ENCODE results near the gene RBM44.
"Not testable (repeated sequence)": the region's sequence is repeated elsewhere in the genome, so short reads cannot be mapped to it uniquely, and the experiment has no call there.

RBM44 gene

GRCh38 chr2:237774811-237775553, 23.6 kb upstream of the RBM44 start:
- no peak for DNase-seq (ENCODE audit: low read depth)

GRCh38 chr2:237779521-237779920, 19.1 kb upstream of the RBM44 start:
- DNase-seq (ENCODE audit: low read depth): no peak

- no peak for DNase-seq (ENCODE audit: low read depth)
These were observed 16.4 kb upstream of the RBM44 start for GRCh38 chr2:237782181-237782580.

GRCh38 chr2:237783678-237784077, 14.9 kb upstream of the RBM44 start:
- not testable (repeated sequence) for DNase-seq (ENCODE audit: low read depth)

GRCh38 chr2:237786936-237787335, 11.6 kb upstream of the RBM44 start:
- no peak for DNase-seq (ENCODE audit: low read depth)

- DNase-seq (ENCODE audit: low read depth): no peak
These were observed 8.2 kb upstream of the RBM44 start for GRCh38 chr2:237790353-237790752.

GRCh38 chr2:237791977-237792727, 6.4 kb upstream of the RBM44 start:
- DNase-seq (ENCODE audit: low read depth): no peak

- DNase-seq (ENCODE audit: low read depth): no peak
These were observed 1.3 kb upstream of the RBM44 start for GRCh38 chr2:237797253-237797652.

GRCh38 chr2:237799060-237799428, 465 bp downstream of the RBM44 start:
- DNase-seq (ENCODE audit: low read depth): no peak

- DNase-seq (ENCODE audit: low read depth): no peak
These were observed 2.9 kb downstream of the RBM44 start for GRCh38 chr2:237801466-237801865.

- no peak for DNase-seq (ENCODE audit: low read depth)
These were observed 7.8 kb downstream of the RBM44 start for GRCh38 chr2:237806334-237806733.

- DNase-seq (ENCODE audit: low read depth): no peak
These were observed 17.1 kb downstream of the RBM44 start for GRCh38 chr2:237815637-237816036.

- DNase-seq (ENCODE audit: low read depth): no peak
These were observed 18.0 kb downstream of the RBM44 start for GRCh38 chr2:237816531-237816930.

GRCh38 chr2:237818066-237818473, 19.5 kb downstream of the RBM44 start:
- no peak for DNase-seq (ENCODE audit: low read depth)

GRCh38 chr2:237819231-237819630, 20.7 kb downstream of the RBM44 start:
- no peak for DNase-seq (ENCODE audit: low read depth)

GRCh38 chr2:237820421-237820820, 21.8 kb downstream of the RBM44 start:
- DNase-seq (ENCODE audit: low read depth): no peak

- no peak for DNase-seq (ENCODE audit: low read depth)
These were observed 25.0 kb downstream of the RBM44 start for GRCh38 chr2:237823544-237823943.

- no peak for DNase-seq (ENCODE audit: low read depth)
These were observed 25.5 kb downstream of the RBM44 start for GRCh38 chr2:237824085-237824484.

- no peak for DNase-seq (ENCODE audit: low read depth)
These were observed 28.9 kb downstream of the RBM44 start for GRCh38 chr2:237827421-237827987.

GRCh38 chr2:237830522-237830921, 31.9 kb downstream of the RBM44 start:
- DNase-seq (ENCODE audit: low read depth): no peak

- DNase-seq (ENCODE audit: low read depth): no peak
These were observed 35.0 kb downstream of the RBM44 start for GRCh38 chr2:237833546-237833945.

- DNase-seq (ENCODE audit: low read depth): no peak
These were observed 36.8 kb downstream of the RBM44 start for GRCh38 chr2:237835372-237835771.

GRCh38 chr2:237841051-237841450, 42.5 kb downstream of the RBM44 start:
- no peak for DNase-seq (ENCODE audit: low read depth)

Measured in stimulated activated CD8-positive, alpha-beta memory T cell treated with anti-CD3 and anti-CD28 coated beads, Interleukin-12 subunit alpha, Interleukin-12 subunit beta, amount 100 ng/mL, for 1 hour (primary cell).